GM18909 (cell line): ENCODE results near the gene FOXL3.
"Not testable (repeated sequence)": the region's sequence is repeated elsewhere in the genome, so short reads cannot be mapped to it uniquely, and the experiment has no call there.

Experiments used
- ATAC-seq: cut with Tn5 transposase; IDR thresholded peaks from one replicate; pipeline ENCODE4 v1.9.1; 2021; ENCODE audit warnings: mild to moderate bottlenecking; ENCODE audit not compliant: unreplicated experiment, poor library complexity

FOXL3 gene

DNA sequence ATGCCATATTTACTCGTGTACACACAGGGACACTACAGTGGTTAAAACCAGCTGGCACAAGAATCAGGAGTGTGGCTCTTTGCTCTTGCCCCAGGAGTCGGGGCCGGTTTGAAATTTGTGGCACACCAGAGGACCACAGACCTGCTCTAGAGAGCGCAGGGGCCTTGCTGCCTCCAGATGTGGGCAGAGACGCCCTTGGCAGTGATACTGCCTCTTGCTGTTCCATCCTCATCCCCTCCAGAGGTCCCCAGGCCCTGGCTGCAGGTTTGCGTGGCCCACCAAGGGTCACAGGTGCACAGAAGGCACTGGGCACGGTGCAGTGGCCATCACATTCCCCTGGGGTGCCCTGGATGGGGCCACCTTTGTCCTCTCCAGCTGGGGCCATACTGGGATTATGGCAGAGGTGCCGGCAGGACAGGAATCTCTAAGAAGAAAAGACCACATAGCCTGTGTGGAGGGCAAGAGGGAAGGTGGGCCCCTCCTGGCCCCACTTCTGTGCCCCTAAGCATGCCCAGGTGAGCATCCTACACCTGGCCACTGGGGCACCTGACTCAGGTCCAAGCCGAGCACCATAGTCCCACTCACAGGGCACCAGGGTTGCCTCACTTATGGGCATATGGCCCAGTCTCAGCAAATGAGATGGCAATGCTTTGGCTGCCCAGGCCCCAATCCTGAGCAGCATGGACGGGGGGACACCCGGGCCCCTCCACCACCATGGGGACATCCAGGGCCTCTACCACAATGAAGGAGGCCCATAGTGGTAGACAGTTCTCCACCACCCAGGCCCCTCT lies 45.6 kb downstream of the FOXL3 start:
- no peak for ATAC-seq

DNA sequence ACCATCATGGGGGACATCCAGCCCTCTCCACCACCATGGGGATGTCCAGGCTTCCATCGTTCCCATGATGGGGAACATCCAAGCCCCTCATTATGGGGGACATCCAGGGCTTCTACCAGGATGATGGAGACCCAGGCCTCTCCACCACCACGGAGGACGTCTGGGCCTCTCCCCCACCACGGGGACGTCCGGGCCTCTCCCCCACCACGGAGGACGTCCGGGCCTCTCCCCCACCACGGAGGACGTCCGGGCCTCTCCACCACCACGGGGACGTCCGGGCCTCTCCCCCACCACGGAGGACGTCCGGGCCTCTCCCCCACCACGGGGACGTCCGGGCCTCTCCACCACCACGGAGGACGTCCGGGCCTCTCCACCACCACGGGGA lies 46.2 kb downstream of the FOXL3 start:
- not testable (repeated sequence) for ATAC-seq

DNA sequence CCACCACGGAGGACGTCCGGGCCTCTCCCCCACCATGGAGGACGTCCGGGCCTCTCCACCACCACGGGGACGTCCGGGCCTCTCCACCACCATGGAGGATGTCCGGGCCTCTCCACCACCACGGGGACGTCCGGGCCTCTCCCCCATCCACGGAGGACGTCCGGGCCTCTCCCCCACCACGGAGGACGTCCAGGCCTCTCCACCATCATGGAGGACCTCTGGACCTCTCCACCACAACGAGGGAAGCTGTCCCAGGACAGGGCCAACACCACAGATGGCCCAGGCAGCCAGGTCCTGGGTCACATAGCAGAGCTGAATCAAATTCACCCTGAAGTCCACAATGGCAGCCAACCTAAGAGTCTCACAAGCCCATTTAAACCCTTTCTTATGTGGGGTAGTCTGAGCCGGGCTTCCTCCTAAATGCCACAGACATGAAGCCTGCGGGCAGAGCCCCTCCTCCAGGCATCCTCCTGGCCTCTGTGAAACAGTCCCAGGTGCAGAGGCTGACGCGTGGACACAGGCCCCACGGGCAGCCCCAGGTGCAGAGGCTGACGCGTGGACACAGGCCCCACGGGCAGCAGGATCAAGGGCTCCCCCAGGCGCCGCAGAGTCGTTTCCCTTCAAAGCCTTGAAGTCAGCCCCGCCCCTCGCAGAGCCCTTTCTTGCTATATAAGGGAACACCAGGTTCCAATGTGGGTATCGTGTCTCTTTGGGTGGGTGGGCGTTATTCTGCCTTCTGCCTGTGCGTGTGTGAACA lies 47.0 kb downstream of the FOXL3 start:
- ATAC-seq: no peak

DNA sequence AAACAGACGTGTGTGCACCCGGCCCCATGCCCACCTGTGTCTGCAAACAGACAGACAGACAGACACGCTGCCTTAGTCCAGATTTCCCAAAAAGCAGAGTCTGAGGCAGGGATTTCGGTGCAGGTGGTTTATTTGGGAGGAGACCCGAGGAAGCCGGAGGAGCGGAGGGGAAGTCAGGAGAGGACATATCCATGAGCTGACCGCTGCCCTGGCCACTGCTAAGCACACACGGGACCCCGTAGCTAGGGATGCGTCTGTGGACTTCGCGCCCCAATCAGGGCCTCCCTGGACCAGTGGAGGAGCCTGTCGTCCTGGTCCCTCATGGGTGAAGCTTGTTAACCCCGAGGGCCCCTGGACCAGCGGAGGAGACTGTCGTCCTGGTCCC lies 47.6 kb downstream of the FOXL3 start:
- ATAC-seq: no peak

DNA sequence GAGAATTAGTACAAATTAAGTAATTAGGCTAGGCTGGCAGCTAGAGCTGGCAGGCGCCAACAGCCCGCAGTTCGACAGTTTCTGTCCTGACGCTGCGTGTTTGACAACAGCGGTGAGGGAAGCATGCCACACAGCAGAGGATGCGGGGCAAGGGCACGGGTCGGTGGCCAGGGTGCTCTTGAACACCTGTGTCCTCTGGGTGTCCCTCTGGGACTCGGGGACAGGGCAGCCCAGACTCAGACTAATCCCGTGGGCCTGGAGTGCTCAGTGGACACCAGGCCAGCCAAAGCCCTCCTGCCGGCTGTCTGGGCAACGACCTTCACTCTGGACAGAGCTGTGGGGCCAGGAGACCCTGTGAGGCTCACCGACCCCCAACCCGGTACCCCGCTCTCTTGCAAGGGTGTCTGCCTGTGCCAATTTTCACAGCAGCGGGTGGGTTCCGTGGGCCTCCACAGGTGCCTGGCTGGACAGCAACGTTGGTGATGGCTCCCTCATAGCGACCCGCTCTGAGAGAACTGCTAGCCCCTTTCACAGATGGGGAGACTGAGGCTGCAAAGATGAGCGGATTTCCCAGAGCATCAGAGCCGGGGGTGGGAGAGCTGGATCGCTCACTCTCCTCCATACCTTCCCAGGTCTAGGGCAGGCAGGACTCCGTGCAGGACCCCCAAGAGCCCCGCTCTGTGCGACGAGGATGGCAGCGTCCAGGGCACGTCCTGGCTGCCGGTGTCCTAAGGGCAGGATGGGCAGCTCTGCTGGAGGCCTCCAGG lies 48.5 kb downstream of the FOXL3 start:
- no peak for ATAC-seq

DNA sequence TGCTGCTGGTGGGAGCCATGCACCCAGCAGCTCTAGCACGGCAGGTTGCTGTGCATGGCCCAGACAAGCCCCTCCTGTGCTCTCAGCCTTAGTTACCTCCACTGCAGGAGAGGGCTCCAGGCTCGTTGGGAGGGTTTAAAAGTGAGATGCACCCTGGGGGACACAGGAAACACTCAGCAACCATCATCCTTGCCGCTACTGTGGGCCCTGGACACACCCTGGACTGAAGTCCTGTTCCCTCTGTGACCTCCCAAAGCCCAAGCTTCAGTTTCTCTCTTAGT lies 49.0 kb downstream of the FOXL3 start:
- ATAC-seq: no peak

DNA sequence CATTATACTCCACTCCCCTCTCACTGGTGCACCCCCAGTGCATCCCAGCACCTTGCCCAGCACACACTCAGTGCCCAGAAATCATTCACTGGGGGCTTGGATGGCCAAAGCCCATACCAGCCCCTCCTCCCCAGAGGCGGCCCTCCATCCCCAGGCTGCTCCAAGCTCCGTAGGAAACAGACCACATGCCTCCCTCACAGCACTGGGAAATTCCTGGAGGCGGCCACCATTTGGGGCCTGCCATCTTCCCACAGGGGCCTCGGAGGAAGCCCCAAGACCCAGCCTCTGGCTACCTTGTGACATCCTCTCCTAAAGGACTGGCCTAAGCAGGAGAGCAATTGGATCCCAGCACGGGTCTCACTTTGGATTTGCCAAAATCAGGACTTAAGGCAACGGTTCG lies 49.7 kb downstream of the FOXL3 start:
- no peak for ATAC-seq

DNA sequence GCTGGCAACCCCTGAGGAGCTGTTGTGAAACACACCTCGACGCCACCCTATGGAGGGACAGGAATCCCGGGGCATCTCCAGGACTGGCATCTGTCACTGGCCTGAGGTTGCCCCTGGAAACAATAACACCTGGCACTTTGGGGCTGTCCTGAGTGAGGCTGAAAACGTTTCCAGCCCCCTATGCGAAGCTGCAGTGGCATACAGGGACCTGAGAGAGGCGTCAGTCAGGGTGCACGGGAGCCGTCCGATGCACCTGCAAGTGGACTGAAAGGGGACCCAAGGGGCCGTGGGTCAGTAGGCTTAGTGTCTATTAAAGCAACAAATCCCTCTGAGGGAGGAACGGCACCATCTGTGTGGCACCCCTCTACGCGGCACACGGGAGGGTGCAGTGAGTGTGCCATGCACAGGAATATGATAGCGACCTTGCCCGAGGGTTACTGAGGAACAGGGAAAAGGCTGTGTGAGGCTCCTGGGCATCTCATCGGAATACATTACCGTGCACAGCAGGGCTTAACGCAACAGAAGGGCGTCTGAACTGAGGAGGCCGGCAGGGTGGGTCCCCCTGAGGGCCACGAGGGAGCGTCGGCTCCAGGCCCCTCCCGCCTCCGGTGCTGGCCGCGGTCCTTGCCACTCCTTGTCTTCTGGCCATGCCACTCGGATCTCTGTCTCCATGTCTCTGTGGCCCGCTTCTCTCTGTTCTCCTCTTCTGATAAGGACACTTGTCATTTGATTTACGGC lies 50.4 kb downstream of the FOXL3 start:
- ATAC-seq: no peak
